Left cardiac atrium (tissue), 4 donors: ENCODE measurements around the gene CALD1. TPM values are rescaled to one million over a fixed set of nuclear protein-coding genes. Genes with fewer than 3 reads are reported as not detected.

Experiments
- ATAC-seq, 2 donors: fragments of 200-7000 bp; cut with Tn5 transposase; one replicate each; pipeline ENCODE4 v1.9.1; 2020; ENCODE audit warnings: mild to moderate bottlenecking in 2 of 2, moderate library complexity in 2 of 2
- DNase-seq: peaks from one replicate; pipeline ENCODE4 v3.0.0-alpha.2; 2020
- intact Hi-C, 2 donors: fragments of 100-400 bp; cut with DNase I; formaldehyde crosslinking; loops; one replicate each; pipeline versions ENCODE4 v1.14.1 to v1.15.1; 2022 to 2023
- total RNA-seq, 2 donors: library from RNA; stranded (reverse); fragmentation: NEBNext Ultra II Directional; extraction: Animal tissue kit (Norgen Biotek cat#: 25700); gene quantifications; one replicate each; pipeline ENCODE4 v1.2.1, GENCODE V29; 2021
- donor health status: DM: no; HTN: yes; CAD: no.
- donor health status: DM: no; HTN: yes; CAD: no; lungs with severe emphysema.
- donor health status: DM: yes; HTN: yes; CAD: no.
- donor health status: Dilated cardiomyopathy.

The CALD1 gene
- total RNA-seq, 2 donors from 2014 or later, result 181 to 194 TPM

DNA sequence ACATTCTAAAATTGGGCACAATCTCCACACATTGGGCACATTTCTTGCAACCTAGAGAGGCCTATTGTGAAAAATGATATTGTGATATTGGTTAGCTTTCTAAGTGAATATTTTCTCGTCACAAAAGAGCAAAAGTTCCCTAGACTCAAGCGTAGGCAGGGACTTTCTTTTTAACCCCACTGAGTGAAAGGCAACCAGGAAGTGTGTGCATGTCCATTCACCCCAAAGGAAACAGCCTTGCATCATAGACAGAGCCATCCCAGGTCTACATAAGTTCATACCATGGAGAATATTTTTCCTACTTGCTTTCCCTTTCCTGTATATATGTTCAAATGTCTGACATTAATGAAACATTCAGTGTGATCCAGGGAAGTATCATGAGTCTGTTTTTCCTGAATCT is 122.6 kb downstream of the CALD1 start:
- DNase-seq, result no peak
- intact Hi-C loops, result no loop called here
- ATAC-seq, result no peak

DNA sequence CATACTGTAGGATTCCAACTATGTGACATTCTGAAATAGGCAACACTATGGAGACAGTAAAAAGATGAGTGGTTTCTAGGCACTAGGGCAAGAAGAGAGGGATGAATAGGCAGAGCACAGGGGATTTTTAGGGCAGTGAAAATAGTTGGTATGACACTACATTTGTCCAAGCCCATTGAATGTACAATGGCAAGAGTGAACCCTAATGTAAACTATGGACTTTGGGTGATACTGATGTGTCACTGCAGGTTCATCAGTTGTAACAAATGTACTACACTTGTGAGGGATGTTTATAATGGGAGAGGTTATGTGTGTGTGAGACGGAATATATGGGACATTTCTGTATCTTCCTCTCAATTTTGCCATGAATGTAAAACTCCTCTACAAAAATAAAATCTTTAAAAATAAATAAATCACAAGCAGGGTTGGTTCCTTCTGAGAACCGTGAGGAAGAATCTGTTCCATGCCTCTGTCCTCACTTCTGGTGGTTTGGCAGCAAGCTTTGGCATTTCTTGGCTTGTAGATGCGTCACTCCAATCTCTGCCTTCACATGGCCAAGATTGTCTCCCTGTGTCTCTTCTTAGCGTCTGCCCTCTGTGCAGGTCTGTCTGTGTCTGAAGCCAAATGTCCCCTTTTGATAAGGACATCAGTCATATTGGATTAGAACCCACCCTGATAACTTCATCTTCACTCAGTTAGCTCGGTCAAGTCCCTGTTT is 123.8 kb downstream of the CALD1 start:
- no peak for DNase-seq
- intact Hi-C loops, result no loop called here
- peak in 1 of 2 donors; percentile 9 for ATAC-seq

DNA sequence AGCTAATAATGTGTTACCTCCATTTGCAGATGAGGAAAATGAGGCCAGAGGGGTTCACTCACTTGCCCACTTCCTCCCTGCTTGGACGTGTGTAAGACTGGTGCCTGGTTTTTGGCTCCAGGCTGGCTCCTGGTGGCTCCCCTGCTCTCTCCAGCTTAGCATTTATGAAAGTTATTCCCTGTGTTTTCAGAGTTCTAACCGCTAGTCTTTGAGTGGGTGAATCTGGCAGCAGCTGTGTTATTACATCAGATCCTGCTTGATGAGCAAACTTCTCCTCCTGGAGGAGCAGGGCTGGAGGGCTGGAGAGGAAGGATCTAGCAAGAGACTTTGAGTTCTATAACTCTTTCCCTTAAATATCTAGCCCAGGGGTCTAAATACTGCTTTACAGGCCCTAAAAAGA is 125.9 kb downstream of the CALD1 start:
- DNase-seq, result peak; percentile 73
- peak; percentile 78 to 83 for ATAC-seq
- intact Hi-C loops, result no loop called here

DNA sequence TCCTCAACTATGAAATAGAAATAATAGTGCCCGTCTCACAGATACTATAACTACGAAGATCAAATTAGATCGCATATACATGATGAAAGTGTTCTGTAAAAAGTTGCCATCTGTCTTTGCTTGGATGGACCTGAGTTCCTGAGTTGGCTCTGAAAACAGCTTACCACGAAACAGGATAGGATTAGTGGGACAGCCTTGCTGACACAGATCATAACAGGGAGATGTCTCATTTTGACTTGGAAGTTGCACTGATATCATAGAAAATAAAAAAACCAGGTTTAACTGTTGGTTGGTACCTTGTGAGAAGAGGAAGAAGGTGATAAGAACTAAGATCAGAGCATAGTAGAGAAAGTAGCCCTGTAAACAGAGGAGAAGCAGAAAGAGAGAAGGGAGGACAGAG is 127.6 kb downstream of the CALD1 start:
- intact Hi-C loops, result no loop called here
- DNase-seq, result no peak
- no peak for ATAC-seq

DNA sequence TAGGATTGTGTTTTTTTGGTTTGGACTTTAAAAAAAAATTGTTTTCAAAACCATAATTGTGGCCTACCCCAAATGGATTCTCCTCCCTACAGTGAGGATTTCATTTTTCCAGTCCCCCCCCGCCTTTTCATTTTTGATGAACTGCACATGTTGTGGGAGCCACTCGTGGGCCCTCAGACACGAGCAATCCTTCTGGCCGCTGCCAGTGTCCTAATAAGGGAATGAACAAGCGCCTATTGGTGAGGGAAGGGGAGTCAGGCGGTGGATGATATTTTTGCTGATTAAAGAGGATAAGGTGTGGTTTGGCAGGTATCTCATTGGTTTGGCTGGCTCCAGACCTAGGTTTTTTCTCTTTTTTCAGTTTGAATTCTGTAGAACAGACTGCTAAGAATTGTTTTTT is 128.2 kb downstream of the CALD1 start:
- ATAC-seq (peak in 1 of 2 donors; percentile 46), DNase-seq (no peak)
- intact Hi-C loops, result no loop called here

DNA sequence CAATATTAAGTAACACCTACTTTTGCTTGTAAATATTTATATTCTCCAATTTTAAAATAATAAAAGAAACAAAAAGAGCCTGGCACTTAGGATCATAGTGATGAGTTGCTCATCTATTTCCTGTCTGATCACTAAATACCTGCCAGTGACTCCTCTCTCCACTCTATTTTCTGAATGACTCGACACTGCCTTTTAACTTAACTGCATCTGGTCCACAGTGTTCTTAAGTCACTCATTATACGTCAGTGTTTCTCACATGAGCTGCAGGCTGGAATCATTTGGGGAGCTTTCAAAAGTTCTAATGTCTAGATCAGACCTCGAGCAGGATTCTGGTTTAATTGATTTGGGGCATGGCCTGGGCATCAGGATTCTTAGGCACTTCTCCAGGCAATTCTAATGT is 128.9 kb downstream of the CALD1 start:
- no peak for DNase-seq
- intact Hi-C loops, result no loop called here
- peak in 1 of 2 donors; percentile 20 for ATAC-seq

DNA sequence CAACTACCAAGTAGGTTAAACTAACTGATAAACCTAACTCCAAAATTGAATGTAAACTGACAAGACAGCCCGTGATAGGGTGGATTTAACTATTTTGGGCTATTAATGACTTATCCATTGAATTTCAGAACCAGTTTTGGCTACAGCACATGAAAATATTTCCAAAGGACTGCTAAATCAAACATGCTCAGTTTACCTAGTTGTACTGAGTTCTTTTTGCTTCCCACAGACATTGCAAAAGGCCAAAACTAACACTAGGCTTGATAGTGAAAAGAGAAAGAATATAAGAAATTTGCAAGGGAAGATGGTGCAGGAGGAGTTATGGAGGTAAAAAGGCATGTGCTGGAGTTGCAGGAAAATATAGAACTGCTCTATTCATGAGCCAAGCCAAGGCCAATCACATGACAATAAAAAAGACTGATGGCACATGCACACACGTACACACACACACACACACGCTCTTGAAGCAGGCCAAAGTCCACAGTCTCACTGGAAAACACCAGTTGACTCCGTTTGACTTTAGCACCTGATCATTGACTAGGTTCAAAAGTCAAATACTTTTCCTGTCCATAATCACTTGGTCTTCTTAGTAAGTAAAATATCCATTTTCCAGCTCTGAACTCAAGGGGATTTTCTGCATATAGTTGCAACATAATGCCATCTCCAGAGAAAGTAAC is 130.9 kb downstream of the CALD1 start:
- ATAC-seq, result no peak
- no peak for DNase-seq
- intact Hi-C loops, result no loop called here

DNA sequence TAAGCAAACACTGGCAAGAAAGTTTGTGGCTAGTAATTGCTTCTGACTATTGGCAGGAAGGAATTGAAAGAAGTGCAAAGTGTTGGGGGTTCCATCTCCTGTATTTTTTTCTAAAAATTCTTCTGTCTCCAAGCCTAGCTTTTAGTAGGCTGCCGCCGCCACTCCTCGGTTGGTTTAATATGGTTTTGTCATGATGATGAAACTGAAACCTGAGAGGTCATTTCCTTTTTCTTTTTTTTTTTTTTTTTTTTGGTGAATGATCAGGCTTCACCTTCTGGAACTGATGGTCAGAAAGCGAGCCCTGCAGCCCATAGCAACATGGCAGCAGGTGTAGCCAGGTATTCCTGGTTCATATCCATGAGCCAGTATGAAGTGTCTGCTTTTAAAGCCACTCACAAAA is 131.5 kb downstream of the CALD1 start:
- intact Hi-C loops, result no loop called here
- no peak for DNase-seq
- no peak for ATAC-seq

DNA sequence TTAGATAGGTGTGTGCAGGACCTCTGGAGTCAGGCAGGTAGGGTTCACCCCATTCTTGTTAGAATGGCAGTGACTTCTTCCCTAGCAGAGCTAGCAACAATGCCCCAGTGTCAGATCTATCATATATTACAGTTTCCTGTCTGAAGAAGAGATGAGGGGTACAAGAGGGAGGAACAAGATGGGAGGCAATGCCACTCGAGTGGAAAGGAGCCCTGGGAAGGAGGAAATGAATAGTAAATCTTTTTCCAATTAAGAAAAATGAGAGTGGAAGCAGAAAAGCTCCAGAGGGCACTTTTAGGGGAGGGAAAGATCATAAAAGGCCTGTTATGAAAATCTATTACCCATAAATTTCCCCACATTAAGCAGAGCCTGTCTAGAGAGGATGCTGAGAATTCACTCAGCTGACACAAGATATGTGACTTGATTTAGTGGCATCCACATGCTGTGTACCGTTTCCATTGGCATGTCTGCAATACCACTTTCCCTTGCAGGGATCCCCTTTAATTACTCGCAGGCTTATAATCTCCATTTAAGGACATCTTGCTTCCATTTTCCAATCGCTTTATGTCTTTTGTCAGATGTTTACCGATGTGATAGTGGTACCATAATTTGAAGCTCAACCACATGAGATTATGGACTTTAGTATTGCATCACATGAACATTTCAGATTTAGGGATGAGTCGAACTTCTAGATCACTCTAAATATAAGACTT is 136.9 kb downstream of the CALD1 start:
- no peak for ATAC-seq
- no peak for DNase-seq
- intact Hi-C loops, result no loop called here

DNA sequence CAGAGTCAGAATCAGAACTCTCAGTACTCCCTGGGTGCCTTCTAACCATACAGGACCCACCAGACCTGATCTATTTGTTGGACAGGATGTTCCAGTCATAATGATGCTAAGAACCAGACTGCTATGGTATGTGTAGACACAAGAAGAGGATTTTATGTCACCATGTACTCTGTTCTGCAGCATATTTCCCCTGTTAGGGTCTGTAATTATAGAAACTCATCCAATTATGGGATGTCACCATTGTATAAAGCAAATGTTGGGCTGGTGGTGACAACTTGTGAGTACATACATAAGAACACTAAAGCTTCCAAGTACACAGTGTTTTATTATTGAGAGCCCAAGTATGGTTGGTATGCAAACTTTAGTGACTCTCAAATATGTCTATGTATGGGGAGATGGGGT is 139.8 kb downstream of the CALD1 start:
- no peak for DNase-seq
- ATAC-seq, result no peak
- intact Hi-C loops, result no loop called here

DNA sequence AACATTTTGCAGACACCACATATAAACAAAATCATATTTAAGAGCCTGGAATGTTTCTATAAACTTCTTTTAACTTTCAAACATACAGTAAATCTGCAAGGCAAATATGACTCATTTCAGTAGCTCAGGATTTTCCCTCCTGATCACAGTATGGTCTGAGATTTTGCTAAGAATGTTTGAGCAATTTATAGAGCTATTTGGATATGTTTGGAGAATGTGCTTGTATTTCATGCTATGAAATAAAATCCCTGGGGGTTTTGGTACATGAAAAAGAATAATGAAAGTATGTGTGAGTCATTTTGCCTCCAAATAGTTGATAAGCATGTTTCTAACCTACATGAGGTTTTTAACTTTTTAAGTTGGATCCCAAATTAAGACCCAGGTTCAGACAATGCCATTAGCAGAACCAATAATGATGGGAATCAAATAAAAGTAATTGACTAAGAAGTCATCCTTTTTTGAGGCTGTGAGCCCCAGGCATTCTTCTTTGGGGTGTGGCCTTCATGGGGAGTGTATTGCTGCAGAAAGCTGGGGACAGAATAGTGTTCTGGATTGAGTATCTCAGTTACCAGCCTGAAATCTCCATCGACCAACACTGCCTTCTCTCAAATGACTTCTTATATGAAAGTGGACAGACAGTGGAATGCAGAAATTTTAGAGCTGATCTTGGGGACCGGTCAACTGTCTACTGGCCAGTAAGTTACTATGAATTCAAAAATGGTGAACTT is 140.8 kb downstream of the CALD1 start:
- DNase-seq (no peak), ATAC-seq (peak in 1 of 2 donors; percentile 22)
- intact Hi-C loops, result no loop called here

DNA sequence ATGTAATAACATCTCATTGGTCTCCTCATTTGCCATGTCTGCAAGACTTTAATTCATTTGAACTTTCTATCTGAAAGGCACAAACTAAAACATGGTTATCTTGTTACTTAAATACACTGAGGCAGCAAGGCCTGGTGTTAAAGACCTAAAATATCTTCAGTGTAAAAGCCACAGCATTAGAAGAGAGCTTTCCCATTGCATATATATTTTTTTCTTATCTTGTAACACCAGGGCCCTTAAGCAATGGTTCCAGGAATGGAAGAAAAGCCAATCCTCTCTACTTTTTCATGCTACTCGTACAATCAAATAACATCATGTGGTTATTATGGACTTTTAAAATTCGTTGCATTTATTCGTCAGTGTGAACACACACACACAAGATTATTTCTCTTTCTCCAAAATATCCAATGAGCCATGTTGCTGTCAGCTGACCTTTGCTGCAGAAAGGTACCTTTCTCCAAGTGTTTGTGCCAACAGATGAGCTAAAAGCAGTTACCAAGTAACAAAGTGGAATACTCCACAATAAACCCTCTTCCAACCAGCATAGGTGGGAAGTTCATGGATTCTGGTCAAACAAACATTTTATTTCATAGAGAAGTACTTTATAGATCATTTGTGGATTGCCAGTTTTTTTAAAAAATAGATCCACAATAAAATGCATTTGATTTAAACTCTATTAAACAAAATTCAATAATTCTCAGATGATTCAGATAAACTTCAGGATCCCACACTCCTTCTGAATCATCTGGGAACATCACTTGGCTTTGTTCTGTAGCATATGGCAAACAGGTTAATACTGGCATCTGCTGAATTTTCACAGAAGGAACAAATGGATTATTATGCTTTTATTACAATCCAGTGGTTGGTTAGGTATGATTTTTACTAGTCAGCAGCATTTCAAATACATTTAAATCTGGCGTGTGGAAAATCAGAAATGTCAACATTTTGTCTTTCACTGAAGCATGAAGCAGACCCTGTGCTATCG is 143.6 kb downstream of the CALD1 start:
- DNase-seq (no peak), ATAC-seq (no peak)
- intact Hi-C loops, result no loop called here

DNA sequence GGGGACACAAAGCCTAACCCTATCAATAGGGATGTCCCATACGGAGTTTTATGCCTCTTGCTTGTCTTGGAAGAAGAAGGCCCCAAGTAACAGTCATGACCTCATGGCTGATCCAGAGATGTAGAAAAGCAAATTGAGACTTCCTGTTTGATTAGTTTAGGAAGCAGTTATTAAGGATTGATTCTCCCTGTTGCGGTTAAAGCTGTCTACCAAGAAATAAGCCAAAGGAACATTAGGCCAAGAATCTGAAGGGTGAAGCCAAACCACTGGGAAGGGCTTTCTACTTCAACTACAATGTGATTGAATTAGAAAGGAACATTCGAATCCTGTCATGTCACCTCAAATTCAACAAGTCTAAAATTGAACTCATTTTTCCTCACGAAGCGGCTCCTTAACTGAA is 146.3 kb downstream of the CALD1 start:
- intact Hi-C loops, result no loop called here
- no peak for DNase-seq
- ATAC-seq, result no peak

DNA sequence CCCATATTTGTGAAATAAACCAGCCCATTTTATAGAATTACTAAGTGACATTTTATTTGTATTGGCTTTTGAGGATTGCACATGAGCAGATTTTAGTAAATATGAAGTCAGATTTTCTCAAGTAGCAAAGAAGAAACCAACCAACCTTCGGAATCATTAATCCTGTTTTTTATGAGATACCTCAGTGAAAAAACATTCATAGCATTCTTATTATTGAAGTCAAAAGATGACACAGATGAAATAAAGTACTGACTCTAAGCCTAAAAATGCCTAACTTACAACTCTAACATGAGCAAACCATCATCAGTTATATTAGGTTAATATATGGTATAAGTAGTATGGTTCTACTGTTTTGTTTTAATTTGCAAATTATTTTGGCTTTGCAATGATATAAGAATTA is 147.0 kb downstream of the CALD1 start:
- DNase-seq (no peak), ATAC-seq (no peak)
- intact Hi-C loops, result no loop called here

DNA sequence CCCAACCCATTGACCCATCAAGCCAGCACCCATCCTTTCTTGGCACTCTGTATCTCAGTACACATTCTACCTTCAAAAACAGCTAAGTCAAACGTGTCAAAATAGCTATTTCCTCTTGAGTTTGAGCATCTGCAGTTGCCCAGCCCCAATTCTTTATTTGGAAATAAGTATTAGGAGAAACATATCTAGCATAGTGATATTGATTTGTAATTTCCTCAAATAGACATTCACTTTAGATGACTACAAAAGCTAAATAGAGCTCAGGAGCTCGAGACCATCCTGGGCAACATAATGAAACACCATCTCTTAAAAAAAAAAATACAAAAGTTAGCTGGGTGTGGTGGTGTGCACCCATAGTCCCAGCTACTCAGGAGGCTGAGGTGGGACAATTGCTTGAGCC is 147.6 kb downstream of the CALD1 start:
- intact Hi-C loops, result no loop called here
- no peak for DNase-seq
- ATAC-seq, result no peak

DNA sequence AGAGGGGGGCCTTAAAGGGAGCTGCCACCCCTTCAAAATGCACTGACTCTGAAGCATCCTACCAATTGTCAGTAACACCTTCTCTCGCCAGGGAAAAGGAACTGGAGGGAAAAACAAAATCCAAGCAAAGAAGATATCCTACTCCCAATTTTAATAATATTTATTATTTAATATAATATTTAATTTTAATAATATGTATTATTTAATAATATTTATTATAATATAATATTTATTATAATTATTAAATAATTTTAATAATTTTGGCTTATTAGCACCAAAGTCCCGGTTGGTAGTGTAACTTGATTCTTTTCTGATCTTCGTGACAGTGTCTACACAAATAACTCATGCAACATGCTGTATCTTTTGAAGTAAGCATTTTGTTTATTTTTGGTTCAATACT is 148.3 kb downstream of the CALD1 start:
- intact Hi-C loops, result no loop called here
- ATAC-seq, result no peak

DNA sequence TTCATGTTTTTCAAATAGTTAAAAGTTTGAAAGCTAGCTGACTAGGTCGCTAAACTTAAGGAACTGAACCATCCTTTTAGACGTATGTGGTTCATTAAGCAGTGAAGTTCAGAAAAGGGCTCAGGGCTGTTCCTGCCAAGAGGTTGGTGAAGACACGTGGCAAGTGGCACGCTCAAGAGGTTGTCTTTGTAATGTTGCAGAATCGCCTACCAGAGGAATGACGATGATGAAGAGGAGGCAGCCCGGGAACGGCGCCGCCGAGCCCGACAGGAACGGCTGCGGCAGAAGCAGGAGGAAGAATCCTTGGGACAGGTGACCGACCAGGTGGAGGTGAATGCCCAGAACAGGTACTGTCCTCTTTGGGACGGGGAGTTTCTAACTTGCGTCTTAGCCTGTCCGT is 149.1 kb downstream of the CALD1 start:
- intact Hi-C loops, result no loop called here
- no peak for DNase-seq
- ATAC-seq, result no peak

More for the DNA sequence above, 148.3 kb downstream of the CALD1 start:
- no peak for DNase-seq

DNA sequence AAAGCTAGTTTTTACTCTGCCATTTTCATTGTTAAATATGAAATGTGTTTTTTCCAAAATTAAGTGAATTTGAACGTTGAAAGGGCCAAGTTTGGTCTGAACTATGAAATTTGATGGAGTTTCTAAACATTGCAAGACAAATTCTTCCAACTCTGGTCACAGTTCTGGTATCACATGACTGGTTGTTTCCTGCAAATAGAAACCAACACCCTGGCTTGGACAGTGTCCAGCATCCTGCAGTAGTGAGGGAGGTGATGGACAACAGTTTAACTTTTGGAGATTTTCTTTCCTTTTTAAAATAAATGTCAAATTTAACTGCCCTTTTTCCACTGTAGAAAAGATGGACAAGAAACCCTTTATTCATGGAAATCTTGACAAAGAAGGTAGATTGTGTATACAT is 152.1 kb downstream of the CALD1 start:
- peak; percentile 57 for DNase-seq
- intact Hi-C loops, result no loop called here
- ATAC-seq, result peak; percentile 17 to 51
